ENCODE results near the gene ALK.

DNA sequence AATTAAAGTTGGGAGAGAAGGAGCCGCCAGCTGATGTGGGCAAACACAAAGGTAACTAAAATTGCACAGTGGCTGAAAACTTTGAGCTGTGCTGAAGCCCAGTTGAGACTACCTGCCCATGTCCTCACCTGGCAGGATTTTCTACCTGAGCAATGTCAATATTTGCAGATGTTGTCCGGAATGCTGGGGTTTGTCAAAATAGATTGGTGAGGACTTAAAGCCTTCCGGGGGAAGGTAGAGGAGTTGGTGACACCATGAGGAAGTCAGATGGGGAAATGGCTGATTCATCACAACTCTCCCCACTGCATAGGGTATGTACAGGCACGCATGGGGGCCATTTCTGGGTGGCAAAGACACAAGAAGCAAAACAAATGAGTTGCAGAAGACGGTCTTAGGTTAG, 114.9 kb downstream of the ALK start:
- TF ChIP-seq, protein P1, sequence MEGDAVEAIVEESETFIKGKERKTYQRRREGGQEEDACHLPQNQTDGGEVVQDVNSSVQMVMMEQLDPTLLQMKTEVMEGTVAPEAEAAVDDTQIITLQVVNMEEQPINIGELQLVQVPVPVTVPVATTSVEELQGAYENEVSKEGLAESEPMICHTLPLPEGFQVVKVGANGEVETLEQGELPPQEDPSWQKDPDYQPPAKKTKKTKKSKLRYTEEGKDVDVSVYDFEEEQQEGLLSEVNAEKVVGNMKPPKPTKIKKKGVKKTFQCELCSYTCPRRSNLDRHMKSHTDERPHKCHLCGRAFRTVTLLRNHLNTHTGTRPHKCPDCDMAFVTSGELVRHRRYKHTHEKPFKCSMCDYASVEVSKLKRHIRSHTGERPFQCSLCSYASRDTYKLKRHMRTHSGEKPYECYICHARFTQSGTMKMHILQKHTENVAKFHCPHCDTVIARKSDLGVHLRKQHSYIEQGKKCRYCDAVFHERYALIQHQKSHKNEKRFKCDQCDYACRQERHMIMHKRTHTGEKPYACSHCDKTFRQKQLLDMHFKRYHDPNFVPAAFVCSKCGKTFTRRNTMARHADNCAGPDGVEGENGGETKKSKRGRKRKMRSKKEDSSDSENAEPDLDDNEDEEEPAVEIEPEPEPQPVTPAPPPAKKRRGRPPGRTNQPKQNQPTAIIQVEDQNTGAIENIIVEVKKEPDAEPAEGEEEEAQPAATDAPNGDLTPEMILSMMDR (IDR thresholded peaks at IDR 0.05; ENCODE audit: low read depth, low read length) = no peak
- TF ChIP-seq EZH2phosphoT487 (IDR thresholded peaks at IDR 0.05; ENCODE audit: low read depth) = no peak
